HCT116 (cell line): ENCODE measurements around the gene THRB.

Experiments used
- CTCF ChIP-seq, 3 experiments: fragments of 200-600 bp in 1 of 3; sonication (generic) in 1 of 3; IDR thresholded peaks in 2 of 3; conservative IDR thresholded peaks in 1 of 3; 2 replicates each; pipeline ENCODE4 v1.5.1; 2012 to 2017; ENCODE audit warnings: low read depth in 2 of 3, low read length in 2 of 3, antibody characterized with exemption in 1 of 3, borderline replicate concordance in 1 of 3, control low read depth in 1 of 3, mild to moderate bottlenecking in 1 of 3, mixed read lengths in 1 of 3, mixed run types in 1 of 3, moderate library complexity in 1 of 3; ENCODE audit not compliant: insufficient read depth in 1 of 3
- FOSL1 ChIP-seq: IDR thresholded peaks from 2 replicates; pipeline ENCODE4 v1.6.1; 2012; ENCODE audit warnings: low read depth
- JUND ChIP-seq: IDR thresholded peaks from 2 replicates; pipeline ENCODE4 v1.6.1; 2012
- SRF ChIP-seq: IDR thresholded peaks from 2 replicates; pipeline ENCODE4 v1.6.1; 2012; ENCODE audit warnings: low read depth
- ZNF274 ChIP-seq: fragments of 200-500 bp; sonication (Bioruptor generic); IDR thresholded peaks from 2 replicates; pipeline ENCODE4 v1.6.1; 2014; ENCODE audit warnings: mild to moderate bottlenecking, low read depth, low read length, inconsistent platforms

GRCh38 chr3:24348348-24348747, 146.3 kb downstream of the THRB start:
- TF ChIP-seq CTCF (IDR thresholded peaks at IDR 0.05 in 2 of 3, conservative IDR thresholded peaks at IDR 0.05 in 1 of 3; ENCODE audit: borderline replicate concordance in 1 of 3, insufficient read depth in 1 of 3, low read depth in 2 of 3, low read length in 2 of 3) = no peak
- no peak for TF ChIP-seq FOSL1
- no peak for TF ChIP-seq ZNF274
- no peak for TF ChIP-seq JUND
- TF ChIP-seq SRF = no peak
